ENCODE measurements around the gene FAM204A.

- TF ChIP-seq, protein P1, sequence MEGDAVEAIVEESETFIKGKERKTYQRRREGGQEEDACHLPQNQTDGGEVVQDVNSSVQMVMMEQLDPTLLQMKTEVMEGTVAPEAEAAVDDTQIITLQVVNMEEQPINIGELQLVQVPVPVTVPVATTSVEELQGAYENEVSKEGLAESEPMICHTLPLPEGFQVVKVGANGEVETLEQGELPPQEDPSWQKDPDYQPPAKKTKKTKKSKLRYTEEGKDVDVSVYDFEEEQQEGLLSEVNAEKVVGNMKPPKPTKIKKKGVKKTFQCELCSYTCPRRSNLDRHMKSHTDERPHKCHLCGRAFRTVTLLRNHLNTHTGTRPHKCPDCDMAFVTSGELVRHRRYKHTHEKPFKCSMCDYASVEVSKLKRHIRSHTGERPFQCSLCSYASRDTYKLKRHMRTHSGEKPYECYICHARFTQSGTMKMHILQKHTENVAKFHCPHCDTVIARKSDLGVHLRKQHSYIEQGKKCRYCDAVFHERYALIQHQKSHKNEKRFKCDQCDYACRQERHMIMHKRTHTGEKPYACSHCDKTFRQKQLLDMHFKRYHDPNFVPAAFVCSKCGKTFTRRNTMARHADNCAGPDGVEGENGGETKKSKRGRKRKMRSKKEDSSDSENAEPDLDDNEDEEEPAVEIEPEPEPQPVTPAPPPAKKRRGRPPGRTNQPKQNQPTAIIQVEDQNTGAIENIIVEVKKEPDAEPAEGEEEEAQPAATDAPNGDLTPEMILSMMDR (IDR thresholded peaks at IDR 0.05; ENCODE audit: insufficient read depth, low read length, poor library complexity, severe bottlenecking): no peak
- TF ChIP-seq EZH2phosphoT487 (conservative IDR thresholded peaks at IDR 0.05; ENCODE audit: low read length): no peak
Measured at GRCh38 chr10:118301211-118301610, 40.9 kb downstream of the FAM204A start.
